HL-60 (cell line): Measurements from ENCODE around the gene FREM2.

Experiments used
- DNase-seq, 2 experiments: peaks; one replicate each; pipeline ENCODE4 v3.0.0-alpha.2; 2010 to 2020; ENCODE audit warnings: low read depth in 1 of 2, low spot score in 1 of 2
- H3K27ac ChIP-seq: fragments of 250-450 bp; sonication (Bioruptor Pico); replicated peaks from 2 replicates; pipeline ENCODE4 v1.5.1; 2020; ENCODE audit warnings: mild to moderate bottlenecking, moderate library complexity
- H3K27me3 ChIP-seq: fragments of 250-450 bp; sonication (Bioruptor Pico); 2 replicates; pipeline ENCODE4 v1.5.1; 2021; ENCODE audit warnings: mild to moderate bottlenecking, moderate library complexity; ENCODE audit not compliant: insufficient read depth, poor library complexity, severe bottlenecking
- H3K4me3 ChIP-seq: replicated peaks from 2 replicates; pipeline ENCODE4 v1.5.1; 2011; ENCODE audit warnings: mild to moderate bottlenecking, control low read depth, low read length; ENCODE audit not compliant: insufficient read depth
- CTCF ChIP-seq: IDR thresholded peaks from one replicate; pipeline ENCODE4 v1.5.1; 2011; ENCODE audit warnings: low read length, control low read depth, inconsistent platforms; ENCODE audit not compliant: insufficient read depth
- GABPA ChIP-seq: IDR thresholded peaks from 2 replicates; pipeline ENCODE4 v1.6.1; 2012; ENCODE audit warnings: low read depth
- POLR2AphosphoS5 ChIP-seq: IDR thresholded peaks from 2 replicates; pipeline ENCODE4 v1.6.1; 2012; ENCODE audit warnings: low read depth
- REST ChIP-seq: IDR thresholded peaks from 2 replicates; pipeline ENCODE4 v1.6.1; 2012; ENCODE audit warnings: low read depth; ENCODE audit not compliant: insufficient replicate concordance
- SPI1 ChIP-seq: IDR thresholded peaks from 2 replicates; pipeline ENCODE4 v1.6.1; 2012; ENCODE audit warnings: low read depth, mild to moderate bottlenecking, borderline replicate concordance

FREM2 gene

GRCh38 chr13:38703255-38703654, 16.4 kb downstream of the FREM2 start:
- TF ChIP-seq SPI1, result no peak
- TF ChIP-seq REST, result no peak
- no peak for TF ChIP-seq GABPA
- no peak for TF ChIP-seq CTCF
- H3K27me3 ChIP-seq, result no peaks in the 10 kb centered on the region
- H3K4me3 ChIP-seq, result no peak overlapping the region
- DNase-seq, result no peak
- no peak overlapping the region for H3K27ac ChIP-seq

GRCh38 chr13:38705365-38705764, 18.5 kb downstream of the FREM2 start:
- no peak for DNase-seq
- TF ChIP-seq GABPA, result no peak
- no peak for TF ChIP-seq CTCF
- TF ChIP-seq SPI1, result no peak
- TF ChIP-seq POLR2AphosphoS5, result no peak
- no peak for TF ChIP-seq REST

GRCh38 chr13:38707460-38707859, 20.6 kb downstream of the FREM2 start:
- Histone ChIP-seq H3K27me3 (no peaks in the 10 kb centered on the region), H3K27ac (no peak overlapping the region), H3K4me3 (no peak overlapping the region)
- no peak for DNase-seq
- TF ChIP-seq SPI1 (no peak), CTCF (no peak), POLR2AphosphoS5 (no peak), GABPA (no peak), REST (no peak)

More at GRCh38 chr13:38705365-38705764, 18.5 kb downstream of the FREM2 start:
- H3K27ac ChIP-seq, result no peak overlapping the region
- H3K27me3 ChIP-seq, result no peaks in the 10 kb centered on the region
- H3K4me3 ChIP-seq, result no peak overlapping the region
